Right lobe of liver (tissue), 4 donors: ENCODE results near the gene ZNF490.

Experiments used
- CTCF ChIP-seq, 4 donors: fragments of 200-600 bp in 3 of 4; fragments of 450-650 bp in 1 of 4; IDR thresholded peaks; one replicate each; pipeline versions ENCODE4 v1.5.1 to v1.8.0; 2016 to 2022; ENCODE audit warnings: antibody characterized with exemption in 4 of 4, mild to moderate bottlenecking in 2 of 4
- POLR2A ChIP-seq: fragments of 450-650 bp; IDR thresholded peaks from one replicate; pipeline ENCODE4 v1.6.1; 2017; ENCODE audit warnings: antibody characterized with exemption, mild to moderate bottlenecking
- donor health status: DM: no; HTN: no; CAD: no.
- donor health status: DM: no; HTN: no; CAD: no.
- donor health status: DM: no; HTN: yes; CAD: no.

DNA sequence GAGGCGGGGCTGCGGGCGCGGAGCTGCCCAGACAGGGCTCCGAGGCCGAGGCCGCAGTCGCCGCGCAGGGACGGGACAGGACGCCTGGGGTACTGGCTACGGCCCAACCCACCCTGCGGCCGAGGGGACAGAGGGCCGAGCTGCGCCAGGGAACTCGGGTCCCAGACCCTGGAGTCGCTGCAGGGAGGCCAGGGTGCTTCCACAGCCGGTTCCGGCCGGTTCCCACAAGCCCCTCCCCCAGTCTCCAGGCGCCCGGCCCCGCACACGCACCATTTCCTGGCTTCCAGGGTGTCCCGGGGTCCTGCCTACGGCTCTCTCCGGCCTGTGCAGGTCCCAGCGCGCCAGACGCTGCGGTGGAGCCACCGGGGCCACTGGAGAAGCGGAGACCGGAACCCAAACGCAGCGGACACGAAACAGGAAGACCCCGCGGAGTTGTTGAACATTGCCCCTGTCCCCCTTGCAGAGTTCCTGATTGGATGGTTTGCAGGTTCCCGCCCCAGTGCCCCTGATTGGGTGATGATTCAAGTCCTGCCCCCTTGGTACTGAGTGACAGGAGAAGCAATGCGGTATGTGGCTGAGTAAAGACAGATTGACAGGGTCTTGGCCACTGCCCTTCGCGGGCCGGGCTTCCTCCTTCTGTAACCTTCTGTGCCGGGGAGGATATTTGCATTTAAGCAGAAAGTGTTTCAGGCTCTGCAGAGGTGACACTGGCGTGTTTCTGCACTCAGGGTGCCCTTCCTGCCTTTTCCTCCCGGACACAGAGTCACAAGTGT lies 59.4 kb downstream of the ZNF490 start, which contains the start of gene ZNF564:
- TF ChIP-seq CTCF (IDR thresholded peaks at IDR 0.05) = no peak
- TF ChIP-seq POLR2A = peak; percentile 93
